Activated T-cell treated with anti-CD3 and anti-CD28 coated beads, Interleukin-2, amount 50 U/mL, for 72 hours (primary cell): ENCODE results near the gene AP3M1. TPM values are rescaled to one million over a fixed set of nuclear protein-coding genes. Genes with fewer than 3 reads are reported as not detected.
"Not testable (repeated sequence)": the region's sequence is repeated elsewhere in the genome, so short reads cannot be mapped to it uniquely, and the experiment has no call there.

ENCODE experiments used
- ATAC-seq, 2 donors: fragments of 150-1000 bp; cut with Tn5 transposase; replicated peaks in 1 of 2; 2 replicates each; pipeline ENCODE4 v1.10.0; 2021; ENCODE audit warnings: moderate library complexity in 2 of 2, mild to moderate bottlenecking in 1 of 2
- DNase-seq, 2 donors: peaks; one replicate each; pipeline ENCODE4 v3.0.0; 2021 to 2022; ENCODE audit warnings: mixed read lengths in 1 of 2
- H3K27ac Mint-ChIP-seq: one replicate; pipeline ENCODE4 v1.8.0; 2022; ENCODE audit warnings: mild to moderate bottlenecking, moderate library complexity, mixed read lengths
- H3K27me3 Mint-ChIP-seq: one replicate; pipeline ENCODE4 v1.8.0; 2022; ENCODE audit warnings: low read depth, mixed read lengths
- H3K36me3 Mint-ChIP-seq, 2 donors: one replicate each; pipeline ENCODE4 v1.8.0; 2022; ENCODE audit warnings: mixed read lengths in 2 of 2, mild to moderate bottlenecking in 1 of 2; ENCODE audit not compliant: insufficient read depth in 2 of 2
- H3K4me1 Mint-ChIP-seq: one replicate; pipeline ENCODE4 v1.8.0; 2022; ENCODE audit warnings: low read depth, mixed read lengths
- H3K4me3 Mint-ChIP-seq, 2 donors: one replicate each; pipeline ENCODE4 v1.8.0; 2022; ENCODE audit warnings: mild to moderate bottlenecking in 2 of 2, mixed read lengths in 2 of 2, moderate library complexity in 2 of 2
- H3K9me3 Mint-ChIP-seq, 2 donors: one replicate each; pipeline ENCODE4 v1.8.0; 2022; ENCODE audit warnings: mixed read lengths in 2 of 2
- total RNA-seq, 2 donors: library from RNA; stranded (reverse); gene quantifications; one replicate each; pipeline ENCODE4 v1.2.3, GENCODE V29; 2022

Gene AP3M1
- total RNA-seq: 10 to 100 TPM; 49.2 to 50.4 TPM

GRCh38 chr10:74150204-74150989 lies at the start of gene AP3M1:
Gene AP3M1 (minus strand): TSS chr10:74150828. CDS start chr10:74138379, 12,449 bp downstream.
- ATAC-seq (peak; percentile 69 to 70), DNase-seq (peak; percentile 81 to 88)
- Mint-ChIP-seq H3K4me3 (no peak within 1 kb of the TSS), H3K4me1 (peaks cover 52% of the 10 kb centered on the region), H3K27me3 (no peaks in the 10 kb centered on the region), H3K27ac (no peak within 1 kb of the TSS), H3K36me3 (peaks cover 4 to 11% of the 10 kb centered on the region in 2 donors), H3K9me3 (no peaks in the 10 kb centered on the region)

GRCh38 chr10:74199315-74199714 lies 48.7 kb upstream of the AP3M1 start:
- H3K9me3 Mint-ChIP-seq: no peaks in the 10 kb centered on the region
- DNase-seq (no peak), ATAC-seq (no peak)
- H3K4me1 Mint-ChIP-seq: peaks cover 15% of the 10 kb centered on the region
- peaks cover 3 to 5% of the 10 kb centered on the region in 2 donors for H3K36me3 Mint-ChIP-seq
- no peak overlapping the region for H3K27ac Mint-ChIP-seq
- no peaks in the 10 kb centered on the region for H3K27me3 Mint-ChIP-seq
- H3K4me3 Mint-ChIP-seq: no peak overlapping the region

- Mint-ChIP-seq H3K9me3 (no peaks in the 10 kb centered on the region), H3K27ac (peak overlapping the region; percentile 82), H3K4me3 (peak overlapping the region; percentile 30 to 89), H3K4me1 (peaks cover 46% of the 10 kb centered on the region), H3K36me3 (peaks cover 0 to 3% of the 10 kb centered on the region in 2 donors), H3K27me3 (no peaks in the 10 kb centered on the region)
- DNase-seq (no peak), ATAC-seq (peak in 1 of 2 donors; percentile 55)
Observed at GRCh38 chr10:74194999-74195398, 44.4 kb upstream of the AP3M1 start.

- peak overlapping the region; percentile 30 to 89 for H3K4me3 Mint-ChIP-seq
- no peaks in the 10 kb centered on the region for H3K27me3 Mint-ChIP-seq
- H3K4me1 Mint-ChIP-seq: peaks cover 51% of the 10 kb centered on the region
- H3K9me3 Mint-ChIP-seq: no peaks in the 10 kb centered on the region
- peak; percentile 95 for ATAC-seq
- H3K27ac Mint-ChIP-seq: peak overlapping the region; percentile 82
- peaks cover 0 to 3% of the 10 kb centered on the region in 2 donors for H3K36me3 Mint-ChIP-seq
- DNase-seq: peak in 1 of 2 donors; percentile 25
Observed at GRCh38 chr10:74194545-74194944, 43.9 kb upstream of the AP3M1 start.

GRCh38 chr10:74190494-74190893 lies 39.9 kb upstream of the AP3M1 start:
- peak overlapping the region; percentile 67 to 81 for H3K4me3 Mint-ChIP-seq
- no peaks in the 10 kb centered on the region for H3K9me3 Mint-ChIP-seq
- no peak for DNase-seq
- H3K27ac Mint-ChIP-seq: peak overlapping the region; percentile 93
- ATAC-seq: no peak
- H3K4me1 Mint-ChIP-seq: peaks cover 80% of the 10 kb centered on the region
- H3K36me3 Mint-ChIP-seq: peaks cover 0 to 3% of the 10 kb centered on the region in 2 donors
- H3K27me3 Mint-ChIP-seq: no peaks in the 10 kb centered on the region

- H3K4me1 Mint-ChIP-seq: peaks cover 77% of the 10 kb centered on the region
- no peaks in the 10 kb centered on the region for H3K27me3 Mint-ChIP-seq
- DNase-seq (peak; percentile 35 to 36), ATAC-seq (peak; percentile 65 to 72)
- peaks cover 0 to 3% of the 10 kb centered on the region in 2 donors for H3K36me3 Mint-ChIP-seq
- H3K27ac Mint-ChIP-seq: peak overlapping the region; percentile 93
- H3K9me3 Mint-ChIP-seq: no peaks in the 10 kb centered on the region
- H3K4me3 Mint-ChIP-seq: peak overlapping the region; percentile 67 to 81
Observed at GRCh38 chr10:74189999-74190421, 39.4 kb upstream of the AP3M1 start.

- not testable (repeated sequence) for H3K36me3 Mint-ChIP-seq
Observed at GRCh38 chr10:74188617-74189016, 38.0 kb upstream of the AP3M1 start.

GRCh38 chr10:74187237-74187636 lies 36.6 kb upstream of the AP3M1 start:
- ATAC-seq: no peak
- Mint-ChIP-seq H3K36me3 (no peaks in the 10 kb centered on the region), H3K4me3 (peak overlapping the region in 1 of 2 donors; percentile 57), H3K4me1 (peaks cover 64% of the 10 kb centered on the region), H3K27me3 (no peaks in the 10 kb centered on the region), H3K27ac (peak overlapping the region; percentile 64), H3K9me3 (no peaks in the 10 kb centered on the region)
- no peak for DNase-seq

More at GRCh38 chr10:74188617-74189016, 38.0 kb upstream of the AP3M1 start:
- not testable (repeated sequence) for DNase-seq, H3K9me3 Mint-ChIP-seq, H3K4me3 Mint-ChIP-seq, H3K27me3 Mint-ChIP-seq, H3K27ac Mint-ChIP-seq, ATAC-seq
- peaks cover 67% of the 10 kb centered on the region for H3K4me1 Mint-ChIP-seq

GRCh38 chr10:74186678-74187077 lies 36.0 kb upstream of the AP3M1 start:
- ATAC-seq (no peak), DNase-seq (no peak)
- Mint-ChIP-seq H3K27ac (peak overlapping the region; percentile 1), H3K27me3 (no peaks in the 10 kb centered on the region), H3K4me3 (no peak overlapping the region), H3K9me3 (no peaks in the 10 kb centered on the region), H3K36me3 (no peaks in the 10 kb centered on the region), H3K4me1 (peaks cover 69% of the 10 kb centered on the region)

GRCh38 chr10:74179111-74179710 lies 28.6 kb upstream of the AP3M1 start:
- Mint-ChIP-seq H3K4me3 (peak overlapping the region; percentile 70 to 83), H3K4me1 (peaks cover 57% of the 10 kb centered on the region), H3K27ac (peak overlapping the region; percentile 67), H3K36me3 (no peaks in the 10 kb centered on the region), H3K27me3 (no peaks in the 10 kb centered on the region), H3K9me3 (no peaks in the 10 kb centered on the region)
- ATAC-seq: no peak
- no peak for DNase-seq

GRCh38 chr10:74178042-74178791 lies 27.6 kb upstream of the AP3M1 start:
- Mint-ChIP-seq H3K4me1 (peaks cover 57% of the 10 kb centered on the region), H3K36me3 (no peaks in the 10 kb centered on the region), H3K9me3 (no peaks in the 10 kb centered on the region), H3K4me3 (peak overlapping the region; percentile 70 to 83), H3K27me3 (no peaks in the 10 kb centered on the region), H3K27ac (peak overlapping the region; percentile 67)
- ATAC-seq (no peak), DNase-seq (no peak)

- no peaks in the 10 kb centered on the region for H3K27me3 Mint-ChIP-seq
- DNase-seq (peak; percentile 51 to 60), ATAC-seq (peak; percentile 21 to 38)
- H3K36me3 Mint-ChIP-seq: no peaks in the 10 kb centered on the region
- peak overlapping the region; percentile 96 for H3K27ac Mint-ChIP-seq
- H3K4me1 Mint-ChIP-seq: peaks cover 49% of the 10 kb centered on the region
- peak overlapping the region; percentile 83 to 96 for H3K4me3 Mint-ChIP-seq
- H3K9me3 Mint-ChIP-seq: no peaks in the 10 kb centered on the region
Observed at GRCh38 chr10:74177140-74177677, 26.6 kb upstream of the AP3M1 start.
